Heart left ventricle (tissue), 16 donors: ENCODE data around the gene ROBO3. TPM values are rescaled to one million over a fixed set of nuclear protein-coding genes. Genes with fewer than 3 reads are reported as not detected.
A peak's percentile ranks its signal among the peaks of the same experiment; 100 is the strongest.

ENCODE experiments used
- ATAC-seq, 4 donors: fragments of 200-7000 bp; cut with Tn5 transposase; one replicate each; pipeline ENCODE4 v1.9.1; 2020 to 2022; ENCODE audit warnings: moderate library complexity in 4 of 4, mild to moderate bottlenecking in 3 of 4, moderate number of reproducible peaks in 1 of 4
- DNase-seq, 5 donors: peaks; one replicate each; pipeline ENCODE4 v3.0.0-alpha.2; 2020
- H3K27ac ChIP-seq, 12 donors: fragments of 200-600 bp; sonication (generic) in 4 of 12; one replicate each; pipeline versions ENCODE4 v1.5.0 to v1.8.0; 2016 to 2022; ENCODE audit warnings: mild to moderate bottlenecking in 2 of 12
- H3K27me3 ChIP-seq, 9 donors: fragments of 200-600 bp; sonication (generic) in 2 of 9; one replicate each; pipeline versions ENCODE4 v1.5.1 to v1.8.0; 2016 to 2022; ENCODE audit warnings: mild to moderate bottlenecking in 3 of 9
- H3K36me3 ChIP-seq, 9 donors: fragments of 200-600 bp; sonication (generic) in 2 of 9; one replicate each; pipeline versions ENCODE4 v1.5.0 to v1.8.0; 2018 to 2022; ENCODE audit warnings: mild to moderate bottlenecking in 2 of 9
- H3K4me1 ChIP-seq, 12 donors: fragments of 200-600 bp; sonication (generic) in 4 of 12; one replicate each; pipeline versions ENCODE4 v1.5.0 to v1.8.0; 2016 to 2022; ENCODE audit warnings: mild to moderate bottlenecking in 3 of 12
- H3K4me3 ChIP-seq, 12 donors: fragments of 200-600 bp; sonication (generic) in 4 of 12; one replicate each; pipeline versions ENCODE4 v1.5.0 to v1.8.0; 2017 to 2022; ENCODE audit warnings: mild to moderate bottlenecking in 9 of 12, moderate library complexity in 4 of 12
- H3K9me3 ChIP-seq, 12 donors: fragments of 200-600 bp; sonication (generic) in 4 of 12; one replicate each; pipeline versions ENCODE4 v1.5.0 to v1.8.0; 2016 to 2022; ENCODE audit warnings: mild to moderate bottlenecking in 1 of 12
- CTCF ChIP-seq, 12 donors: fragments of 200-600 bp; sonication (generic) in 4 of 12; IDR thresholded peaks; one replicate each; pipeline versions ENCODE4 v1.5.0 to v1.8.0; 2018 to 2022; ENCODE audit warnings: antibody characterized with exemption in 12 of 12, mild to moderate bottlenecking in 5 of 12
- POLR2A ChIP-seq, 2 donors: fragments of 450-650 bp; IDR thresholded peaks; one replicate each; pipeline ENCODE4 v1.6.1; 2017; ENCODE audit warnings: antibody characterized with exemption in 2 of 2, mild to moderate bottlenecking in 2 of 2, moderate library complexity in 2 of 2
- WGBS, 4 donors: extraction: QIAGEN DNeasy Blood & Tissue Kit in 2 of 4; methylation state at CpG; one replicate each; pipeline versions ENCODE4 v1.1.5 to v1.1.7; 2013 to 2018; 5-methylcytosine and 5-hydroxymethylcytosine counted together
- intact Hi-C, 10 donors: fragments of 100-400 bp; cut with DNase I; formaldehyde crosslinking; loops; one replicate each; pipeline versions ENCODE4 v1.11.1 to v1.14.2; 2022
- polyA plus RNA-seq, 2 donors: library from polyadenylated mRNA; stranded (reverse); fragments of 200-250 nt; gene quantifications; one replicate each; pipeline ENCODE4 v1.2.3, GENCODE V29; 2013
- total RNA-seq, 9 donors: library from RNA; depleted of rRNA in 2 of 9; stranded (reverse); fragments of >200 nt in 2 of 9; fragmentation: NEBNext Ultra II Directional in 3 of 9; extraction: Animal tissue kit (Norgen Biotek cat#: 25700) in 3 of 9; gene quantifications; one replicate each; pipeline versions ENCODE4 v1.1.0 to v1.2.4, GENCODE V29; 2016 to 2023
- donor health status: ischemic (EF 13 %, LVEDD 7.1; RV severe dilation, severe dysfunction).
- donor health status: healthy with polysubstance abuse.
- donor health status: DM: no; HTN: yes; CAD: no.
- donor health status: DM: no; HTN: no; CAD: no.
- donor health status: ischemic (EF 25% LVEDD 6.9; RV normal size, moderate dysfunction).
- donor health status: ischemic (EF 25% LVEDD 5.7; RV mildly dilated, moderate dysfunction).
- donor health status: healthy.
- donor health status: DM: yes; HTN: yes; CAD: no.
- donor health status: ischemic (EF 35%, LVEDD 5.7; RV mildly dilated, moderate dysfunction).
- donor health status: nonischemic (EF 11% LVEDD 7.7; RV severe dilation, severe dysfunction).
- donor health status: DM: yes; HTN: yes; CAD: no.
- donor health status: PGD.
- donor health status: ischemic (EF 29% LVEDD 5.4; RV normal size, mild dysfunction).
- donor health status: nonischemic (EF 23%, LVEDD 6.1; RV moderate dilation, normal function).

ROBO3 gene
- total and polyA plus RNA-seq, 11 donors, result 2.5 to 18.6 (median 3.2) TPM

GRCh38 chr11:124893781-124894401 lies 28.7 kb downstream of the ROBO3 start:
- Histone ChIP-seq H3K4me1 (peaks cover 0 to 92% (median 55%) of the 10 kb centered on the region in 12 donors), H3K27me3 (no peaks in the 10 kb centered on the region), H3K27ac (peak overlapping the region in 5 of 12 donors; percentile 7 to 85 (median 28)), H3K36me3 (peaks cover 0 to 39% (median 9%) of the 10 kb centered on the region in 9 donors), H3K4me3 (peak overlapping the region in 2 of 12 donors; percentile 54 to 58), H3K9me3 (no peaks in the 10 kb centered on the region)
- ATAC-seq, result no peak
- 80 to 86% (median 85%) methylated on average over 13 to 14 of the region's 14 CpGs for WGBS, 4 donors
- TF ChIP-seq POLR2A (IDR thresholded peaks at IDR 0.05) (no peak), CTCF (IDR thresholded peaks at IDR 0.05) (no peak)
- intact Hi-C loops, result no loop called here
- DNase-seq, result peak in 1 of 5 donors; percentile 15

GRCh38 chr11:124894606-124895430 lies 29.6 kb downstream of the ROBO3 start:
- Histone ChIP-seq H3K9me3 (no peaks in the 10 kb centered on the region), H3K27me3 (no peaks in the 10 kb centered on the region), H3K4me1 (peaks cover 0 to 92% (median 59%) of the 10 kb centered on the region in 12 donors), H3K27ac (peak overlapping the region; percentile 19 to 93 (median 85)), H3K4me3 (peak overlapping the region in 11 of 12 donors; percentile 34 to 71 (median 58)), H3K36me3 (peaks cover 0 to 36% (median 9%) of the 10 kb centered on the region in 9 donors)
- 56 to 74% (median 64%) methylated on average over 4 of the region's 4 CpGs for WGBS, 4 donors
- ATAC-seq (no peak), DNase-seq (no peak)
- intact Hi-C loops, result no loop called here
- TF ChIP-seq POLR2A (IDR thresholded peaks at IDR 0.05) (no peak), CTCF (IDR thresholded peaks at IDR 0.05) (no peak)

GRCh38 chr11:124895471-124895971 lies 30.3 kb downstream of the ROBO3 start:
- WGBS, 4 donors, result 58 to 74% (median 62%) methylated on average over 20 of the region's 20 CpGs
- peak overlapping the region; percentile 74 to 93 (median 85) for H3K27ac ChIP-seq
- peaks cover 0 to 92% (median 58%) of the 10 kb centered on the region in 12 donors for H3K4me1 ChIP-seq
- H3K4me3 ChIP-seq, result peak overlapping the region; percentile 34 to 71 (median 56)
- intact Hi-C loops, result no loop called here
- peaks cover 0 to 36% (median 9%) of the 10 kb centered on the region in 9 donors for H3K36me3 ChIP-seq
- no peak for TF ChIP-seq POLR2A (IDR thresholded peaks at IDR 0.05)
- TF ChIP-seq CTCF (IDR thresholded peaks at IDR 0.05), result no peak
- DNase-seq (peak in 1 of 5 donors; percentile 26), ATAC-seq (no peak)
- H3K9me3 ChIP-seq, result no peaks in the 10 kb centered on the region
- H3K27me3 ChIP-seq, result no peaks in the 10 kb centered on the region
